H1 (cell line): ENCODE data around the gene FERMT2. TPM values are rescaled to one million over a fixed set of nuclear protein-coding genes. Genes with fewer than 3 reads are reported as not detected.

Experiments
- CTCF ChIA-PET: fragments of 300-600 bp; sonication (Branson Sonifier 250); formaldehyde crosslinking; loops from one replicate; lab custom pipeline; 2021; ENCODE audit not compliant: partially characterized antibody; lab: Charles Lee
- POLR2A ChIA-PET: fragments of 300-600 bp; sonication (Branson Sonifier 250); formaldehyde crosslinking; loops from one replicate; lab custom pipeline; 2021; ENCODE audit warnings: inconsistent platforms; ENCODE audit not compliant: partially characterized antibody; lab: Charles Lee
- DNase-seq, 2 experiments: peaks; one replicate each; pipeline versions ENCODE4 v3.0.0 to v3.0.0-alpha.2; 2010 to 2022; ENCODE audit warnings: low spot score in 2 of 2, low read depth in 1 of 2, mixed read lengths in 1 of 2
- FAIRE-seq: peaks from 2 replicates; lab custom pipeline; 2011; peaks lifted over from hg19 to GRCh38; lab: Jason Lieb, UNC
- H2AFZ ChIP-seq: 2 replicates; pipeline ENCODE4 v1.8.1; 2012; ENCODE audit warnings: low read length, inconsistent platforms
- H2AK5ac ChIP-seq: 2 replicates; pipeline ENCODE4 v1.6.1; 2013; ENCODE audit warnings: low read depth, low read length
- H2BK120ac ChIP-seq: replicated peaks from 2 replicates; pipeline ENCODE3; 2013; ENCODE audit warnings: low read depth, low read length, inconsistent platforms
- H2BK12ac ChIP-seq: 2 replicates; pipeline ENCODE4 v1.6.1; 2013; ENCODE audit warnings: low read depth, low read length
- H2BK15ac ChIP-seq: 2 replicates; pipeline ENCODE4 v1.6.1; 2013; ENCODE audit warnings: low read length
- H2BK20ac ChIP-seq: 2 replicates; pipeline ENCODE4 v1.6.1; 2013; ENCODE audit warnings: low read length
- H2BK5ac ChIP-seq: 2 replicates; pipeline ENCODE4 v1.6.1; 2013; ENCODE audit warnings: low read depth, low read length
- H3K14ac ChIP-seq: 2 replicates; pipeline ENCODE4 v1.6.1; 2013; ENCODE audit warnings: inconsistent platforms; ENCODE audit not compliant: insufficient read length
- H3K18ac ChIP-seq: 2 replicates; pipeline ENCODE4 v1.6.1; 2013; ENCODE audit warnings: low read length; ENCODE audit errors: extremely low read depth
- H3K23ac ChIP-seq: 2 replicates; pipeline ENCODE4 v1.6.1; 2013; ENCODE audit warnings: inconsistent platforms; ENCODE audit not compliant: insufficient read length
- H3K23me2 ChIP-seq: 2 replicates; pipeline ENCODE4 v1.6.1; 2013; ENCODE audit warnings: low read depth, low read length
- H3K27ac ChIP-seq: 2 replicates; pipeline ENCODE4 v1.6.1; 2011; ENCODE audit warnings: low read depth, low read length, inconsistent platforms
- H3K27me3 ChIP-seq, 4 experiments: replicated peaks in 1 of 4; 1 replicate in 1 of 4; 2 replicates in 3 of 4; pipeline versions ENCODE4 v1.6.1 to v1.8.1; 2011 to 2013; ENCODE audit warnings: low read length in 3 of 4, mild to moderate bottlenecking in 3 of 4, inconsistent platforms in 2 of 4, mixed read lengths in 2 of 4, moderate library complexity in 1 of 4; ENCODE audit not compliant: control insufficient read depth in 3 of 4, insufficient read depth in 3 of 4; ENCODE audit errors: extremely low read depth in 1 of 4
- H3K36me3 ChIP-seq, 4 experiments: 2 replicates each; pipeline versions ENCODE4 v1.6.1 to v1.8.1; 2011 to 2013; ENCODE audit warnings: mild to moderate bottlenecking in 4 of 4, low read length in 3 of 4, moderate library complexity in 2 of 4, control low read depth in 1 of 4, inconsistent platforms in 1 of 4; ENCODE audit not compliant: insufficient read depth in 4 of 4, control insufficient read depth in 2 of 4
- H3K4ac ChIP-seq: replicated peaks from 2 replicates; pipeline ENCODE3; 2013; ENCODE audit warnings: low read length, low read depth, mixed read lengths, inconsistent platforms; ENCODE audit not compliant: insufficient read length
- H3K4me1 ChIP-seq, 4 experiments: replicated peaks in 1 of 4; 1 replicate in 1 of 4; 2 replicates in 3 of 4; pipeline versions ENCODE4 v1.6.1 to v1.8.1; 2011 to 2013; ENCODE audit warnings: low read length in 3 of 4, inconsistent platforms in 2 of 4, mixed read lengths in 1 of 4; ENCODE audit not compliant: insufficient read depth in 4 of 4, control insufficient read depth in 3 of 4
- H3K4me2 ChIP-seq, 2 experiments: 2 replicates each; pipeline versions ENCODE4 v1.6.1 to v1.8.1; 2011 to 2013; ENCODE audit warnings: low read depth in 2 of 2, low read length in 2 of 2, control low read depth in 1 of 2, inconsistent platforms in 1 of 2, mild to moderate bottlenecking in 1 of 2; ENCODE audit not compliant: insufficient read depth in 1 of 2
- H3K4me3 ChIP-seq, 4 experiments: fragments of 200-600, 300-600 bp in 1 of 4; sonication (generic), shearing (Covaris generic), sonication (Bioruptor Twin) in 1 of 4; 2 replicates each; pipeline versions ENCODE4 v1.5.1 to v1.8.1; 2011 to 2016; ENCODE audit warnings: low read length in 4 of 4, low read depth in 3 of 4, control low read depth in 2 of 4, inconsistent platforms in 2 of 4, mild to moderate bottlenecking in 2 of 4, mixed read lengths in 1 of 4, moderate library complexity in 1 of 4; ENCODE audit not compliant: insufficient read depth in 2 of 4; ENCODE audit errors: extremely low read depth in 1 of 4
- H3K56ac ChIP-seq: replicated peaks from 2 replicates; pipeline ENCODE3; 2013; ENCODE audit warnings: low read depth, mild to moderate bottlenecking, mixed read lengths, low read length, inconsistent platforms; ENCODE audit not compliant: insufficient read length
- H3K79me1 ChIP-seq: 2 replicates; pipeline ENCODE4 v1.6.1; 2013; ENCODE audit warnings: low read depth, low read length, control low read depth
- H3K79me2 ChIP-seq, 2 experiments: 2 replicates each; pipeline versions ENCODE4 v1.6.1 to v1.8.1; 2012 to 2013; ENCODE audit warnings: low read length in 2 of 2, mild to moderate bottlenecking in 2 of 2, inconsistent platforms in 1 of 2; ENCODE audit not compliant: insufficient read depth in 2 of 2, control insufficient read depth in 1 of 2
- H3K9ac ChIP-seq, 4 experiments: replicated peaks in 1 of 4; 1 replicate in 1 of 4; 2 replicates in 3 of 4; pipeline versions ENCODE4 v1.6.1 to v1.8.1; 2011 to 2013; ENCODE audit warnings: low read depth in 3 of 4, low read length in 3 of 4, control low read depth in 2 of 4, mild to moderate bottlenecking in 2 of 4, moderate library complexity in 2 of 4, inconsistent platforms in 1 of 4; ENCODE audit errors: extremely low read depth in 1 of 4
- H3K9me3 ChIP-seq, 2 experiments: 2 replicates each; pipeline versions ENCODE4 v1.6.1 to v1.8.1; 2012 to 2013; ENCODE audit warnings: mild to moderate bottlenecking in 2 of 2, moderate library complexity in 2 of 2, control low read depth in 1 of 2, inconsistent platforms in 1 of 2, low read depth in 1 of 2, low read length in 1 of 2, mixed read lengths in 1 of 2; ENCODE audit not compliant: insufficient read depth in 2 of 2
- H4K20me1 ChIP-seq, 2 experiments: replicated peaks in 1 of 2; 2 replicates each; pipeline versions ENCODE3 to v1.8.1; 2011 to 2013; ENCODE audit warnings: inconsistent platforms in 2 of 2, low read length in 2 of 2, mild to moderate bottlenecking in 1 of 2; ENCODE audit not compliant: insufficient read depth in 2 of 2, control insufficient read depth in 1 of 2
- H4K5ac ChIP-seq: 2 replicates; pipeline ENCODE4 v1.6.1; 2013; ENCODE audit warnings: low read length, low read depth, mixed read lengths, inconsistent platforms; ENCODE audit not compliant: insufficient read length
- H4K8ac ChIP-seq: 2 replicates; pipeline ENCODE4 v1.8.0; 2013; ENCODE audit warnings: mild to moderate bottlenecking, moderate library complexity, low read length, inconsistent platforms; ENCODE audit not compliant: insufficient read depth; ENCODE audit errors: extremely low read depth
- H4K91ac ChIP-seq: replicated peaks from 2 replicates; pipeline ENCODE3; 2013; ENCODE audit warnings: low read length, mixed read lengths, inconsistent platforms; ENCODE audit not compliant: insufficient read length
- BRCA1 ChIP-seq: IDR thresholded peaks from 2 replicates; pipeline ENCODE4 v1.6.1; 2012; ENCODE audit warnings: low read depth, low read length, improper control_type of control experiment
- JUN ChIP-seq: IDR thresholded peaks from 2 replicates; pipeline ENCODE4 v1.6.1; 2011; ENCODE audit warnings: low read depth, mild to moderate bottlenecking, improper control_type of control experiment, low read length
- KDM1A ChIP-seq: fragments of 200-600, 300-600 bp; sonication (generic); IDR thresholded peaks from 2 replicates; pipeline ENCODE4 v1.7.1; 2016; ENCODE audit warnings: mild to moderate bottlenecking, low read length, borderline replicate concordance
- KDM5A ChIP-seq: fragments of 200-600 bp; IDR thresholded peaks from 2 replicates; pipeline ENCODE4 v1.7.1; 2012; ENCODE audit warnings: mild to moderate bottlenecking, low read length, inconsistent platforms, mixed read lengths
- MAFK ChIP-seq: IDR thresholded peaks from 2 replicates; pipeline ENCODE4 v1.6.1; 2012; ENCODE audit warnings: low read depth, mild to moderate bottlenecking, improper control_type of control experiment, low read length
- MAX ChIP-seq: IDR thresholded peaks from 2 replicates; pipeline ENCODE4 v1.6.1; 2012; ENCODE audit warnings: inconsistent platforms
- SAP30 ChIP-seq: fragments of 300-600 bp; sonication (generic); IDR thresholded peaks from 2 replicates; pipeline ENCODE4 v1.7.1; 2012; ENCODE audit warnings: low read length, moderate library complexity, mild to moderate bottlenecking, inconsistent platforms; ENCODE audit not compliant: insufficient read depth, insufficient replicate concordance
- SIRT6 ChIP-seq: IDR thresholded peaks from one replicate; pipeline ENCODE4 v1.7.1; 2012; ENCODE audit warnings: low read length, inconsistent platforms
- SIX5 ChIP-seq: IDR thresholded peaks from 2 replicates; pipeline ENCODE4 v1.6.1; 2011; ENCODE audit warnings: mild to moderate bottlenecking, low read depth, low read length
- SP2 ChIP-seq: IDR thresholded peaks from 2 replicates; pipeline ENCODE4 v1.6.1; 2012; ENCODE audit warnings: mild to moderate bottlenecking, low read length, inconsistent platforms
- SRF ChIP-seq: IDR thresholded peaks from 2 replicates; pipeline ENCODE4 v1.6.1; 2011; ENCODE audit warnings: mild to moderate bottlenecking, low read depth, low read length, moderate library complexity
- SUZ12 ChIP-seq: fragments of 200-600 bp; sonication (generic); IDR thresholded peaks from 2 replicates; pipeline ENCODE4 v1.6.1; 2012; ENCODE audit warnings: mild to moderate bottlenecking, inconsistent platforms, low read length, moderate library complexity, mixed read lengths
- TBP ChIP-seq: IDR thresholded peaks from 2 replicates; pipeline ENCODE4 v1.6.1; 2011; ENCODE audit warnings: low read depth, low read length, improper control_type of control experiment
- WGBS, 2 experiments: shearing (Covaris generic) in 1 of 2; methylation state at CpG; one replicate each; pipeline versions ENCODE4 v1.1.6 to v1.1.7; 2013 to 2015; ENCODE audit warnings: low lambda C conversion rate in 2 of 2, mixed read lengths in 2 of 2, inconsistent platforms in 1 of 2, low coverage in 1 of 2, missing lambda C conversion rate in 1 of 2; ENCODE audit not compliant: insufficient replicate concordance in 2 of 2, insufficient coverage in 1 of 2, insufficient read length in 1 of 2; ENCODE audit errors: extremely low coverage in 1 of 2, missing lambda C conversion rate in 1 of 2; 5-methylcytosine and 5-hydroxymethylcytosine counted together
- polyA plus RNA-seq, 7 experiments: library from polyadenylated mRNA; depleted of rRNA in 3 of 7; stranded (reverse) in 5 of 7; unstranded in 2 of 7; fragments of >200 nt in 5 of 7; fragments of 200-250 nt in 2 of 7; gene quantifications; 1 replicate in 5 of 7; 2 replicates in 1 of 7; 4 replicates in 1 of 7; pipeline versions ENCODE4 v1.2.1 to v1.2.3, GENCODE V29; 2011 to 2013; ENCODE audit warnings: missing spikeins in 2 of 7, mixed read lengths in 2 of 7
- total RNA-seq: library from RNA; stranded (reverse); fragmentation: NEBNext Ultra II Directional; extraction: Animal tissue kit (Norgen Biotek cat#: 25700); gene quantifications from 2 replicates; pipeline ENCODE4 v1.2.1, GENCODE V29; 2021

FERMT2 gene
- total and polyA plus RNA-seq, 2 of the 8 experiments (the other 6 are each of a cell fraction or from before 2014, with no cell fraction given) = 53.3 to 142 TPM

GRCh38 chr14:52835122-52835903 lies 115.5 kb downstream of the FERMT2 start:
- Histone ChIP-seq H3K14ac (no peak overlapping the region), H3K27me3 (no peaks in the 10 kb centered on the region), H4K91ac (peak overlapping the region; percentile 22), H3K4me2 (peak overlapping the region in 1 of 2 experiments; percentile 15; a peak in 1 of 4 replicates), H3K9ac (no peak overlapping the region), H2BK120ac (no peak overlapping the region), H3K9me3 (no peaks in the 10 kb centered on the region; a peak in 1 of 4 replicates), H3K4me1 (peaks cover 2 to 13% (median 5%) of the 10 kb centered on the region in 4 experiments; a peak in 6 of 7 replicates), H3K79me1 (no peaks in the 10 kb centered on the region), H2AK5ac (no peak overlapping the region), H2BK15ac (peak overlapping the region; percentile 49), H3K56ac (no peak overlapping the region), H3K23ac (no peak overlapping the region), H3K4me3 (no peak overlapping the region), H3K4ac (peak overlapping the region; percentile 10), H4K8ac (no peak overlapping the region), H2AFZ (peak overlapping the region; percentile 19), H2BK20ac (peak overlapping the region; percentile 25; the same call in 1 of the 2 replicates), H2BK12ac (peak overlapping the region; percentile 73; the same call in 1 of the 2 replicates), H3K79me2 (no peaks in the 10 kb centered on the region), H3K23me2 (no peaks in the 10 kb centered on the region), H4K5ac (peak overlapping the region; percentile 5), H2BK5ac (peak overlapping the region; percentile 64; the same call in 1 of the 2 replicates), H3K36me3 (no peaks in the 10 kb centered on the region), H4K20me1 (no peaks in the 10 kb centered on the region), H3K18ac (peak overlapping the region; percentile 51; the same call in 1 of the 2 replicates), H3K27ac (no peak overlapping the region)
- 87% methylated on average over 12 of the region's 12 CpGs; no CpG with 5 or more reads in 1 of the 2 experiments for WGBS, 2 experiments
- ChIA-PET CTCF (no interaction called here), POLR2A (no interaction called here)
- FAIRE-seq (no peak), DNase-seq (no peak)
- TF ChIP-seq KDM1A (no peak), SP2 (no peak), SIRT6 (no peak), SAP30 (no peak), SUZ12 (no peak), MAX (no peak), SRF (no peak), BRCA1 (no peak), SIX5 (no peak), KDM5A (no peak), MAFK (no peak), TBP (no peak), JUN (no peak)
